GM20000 (cell line): ENCODE data around the gene TMC6.

ENCODE experiments used
- DNase-seq: peaks from one replicate; pipeline ENCODE4 v3.0.0; 2012; ENCODE audit warnings: low spot score
- CTCF ChIP-seq: IDR thresholded peaks from 2 replicates; pipeline ENCODE4 v1.5.1; 2012; ENCODE audit warnings: mild to moderate bottlenecking, control low read depth; ENCODE audit errors: extremely low read depth, missing control alignments

Gene TMC6

GRCh38 chr17:78147315-78147998 lies 18.9 kb upstream of the TMC6 start:
- no peak for TF ChIP-seq CTCF
- DNase-seq, result peak; percentile 55

GRCh38 chr17:78146881-78147280 lies 18.3 kb upstream of the TMC6 start:
- DNase-seq, result no peak
- no peak for TF ChIP-seq CTCF

- no peak for TF ChIP-seq CTCF
- DNase-seq, result no peak
Measured at GRCh38 chr17:78146471-78146869, 17.9 kb upstream of the TMC6 start.

GRCh38 chr17:78144736-78145641 lies 16.4 kb upstream of the TMC6 start:
- no peak for DNase-seq
- no peak for TF ChIP-seq CTCF

GRCh38 chr17:78144147-78144719 lies 15.7 kb upstream of the TMC6 start:
- no peak for TF ChIP-seq CTCF
- no peak for DNase-seq

- no peak for TF ChIP-seq CTCF
- no peak for DNase-seq
Measured at GRCh38 chr17:78143214-78144146, 14.9 kb upstream of the TMC6 start.
